Activated T-helper 2 cell treated with anti-CD3 and anti-CD28 coated beads, Interferon-gamma antibody, Interleukin-2, Interleukin-4, amounts not matched to agents 10 μg/mL and 5 μg/mL and 100 μg/mL, durations not matched to agents 14 hours and 24 hours and 36 hours (primary cell): ENCODE measurements around the gene TMEM72. TPM values are rescaled to one million over a fixed set of nuclear protein-coding genes. Genes with fewer than 3 reads are reported as not detected.

Experiments used
- DNase-seq: peaks from one replicate; pipeline ENCODE4 v3.0.0; 2021; ENCODE audit warnings: low spot score
- H3K27ac Mint-ChIP-seq: one replicate; pipeline ENCODE4 v1.8.0; 2021; ENCODE audit warnings: mixed read lengths
- H3K27me3 Mint-ChIP-seq: one replicate; pipeline ENCODE4 v1.8.0; 2021; ENCODE audit warnings: low read depth, mixed read lengths
- H3K36me3 Mint-ChIP-seq: one replicate; pipeline ENCODE4 v1.8.0; 2021; ENCODE audit warnings: low read depth, mixed read lengths
- H3K4me1 Mint-ChIP-seq: one replicate; pipeline ENCODE4 v1.8.0; 2021; ENCODE audit warnings: low read depth, mixed read lengths
- H3K4me3 Mint-ChIP-seq: one replicate; pipeline ENCODE4 v1.8.0; 2021; ENCODE audit warnings: low read depth, mild to moderate bottlenecking, moderate library complexity, mixed read lengths
- H3K9me3 Mint-ChIP-seq: one replicate; pipeline ENCODE4 v1.8.0; 2021; ENCODE audit warnings: mixed read lengths
- intact Hi-C: fragments of 100-400 bp; cut with micrococcal nuclease; formaldehyde crosslinking; loops from one replicate; pipeline ENCODE4 v1.15.1; 2023
- total RNA-seq: library from RNA; stranded (reverse); gene quantifications from 2 replicates; pipeline ENCODE4 v1.2.3, GENCODE V29; 2022

TMEM72 gene
- total RNA-seq, 1 donor from 2014 or later, result not detected

DNA sequence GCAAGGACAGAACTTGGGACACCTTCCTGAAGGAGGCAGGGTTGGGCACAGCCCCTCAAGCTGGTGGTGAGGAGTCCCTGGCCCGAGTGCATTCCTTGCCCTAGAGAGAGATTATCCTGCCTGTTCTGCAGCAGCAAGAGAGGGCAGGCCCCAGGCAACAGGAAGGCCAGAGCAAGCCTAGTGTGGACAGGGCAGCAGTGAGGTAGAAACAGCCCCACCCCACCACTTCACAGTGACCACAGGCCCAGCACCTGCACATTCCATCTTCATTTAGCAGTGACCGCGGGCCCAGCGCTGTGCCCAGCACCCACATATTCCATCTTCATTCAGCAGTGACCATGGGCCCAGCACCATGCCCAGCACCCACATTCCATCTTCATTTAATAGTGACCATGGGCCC lies 16.4 kb upstream of the TMEM72 start:
- Mint-ChIP-seq H3K27ac (no peak overlapping the region), H3K9me3 (no peaks in the 10 kb centered on the region), H3K36me3 (no peaks in the 10 kb centered on the region)

DNA sequence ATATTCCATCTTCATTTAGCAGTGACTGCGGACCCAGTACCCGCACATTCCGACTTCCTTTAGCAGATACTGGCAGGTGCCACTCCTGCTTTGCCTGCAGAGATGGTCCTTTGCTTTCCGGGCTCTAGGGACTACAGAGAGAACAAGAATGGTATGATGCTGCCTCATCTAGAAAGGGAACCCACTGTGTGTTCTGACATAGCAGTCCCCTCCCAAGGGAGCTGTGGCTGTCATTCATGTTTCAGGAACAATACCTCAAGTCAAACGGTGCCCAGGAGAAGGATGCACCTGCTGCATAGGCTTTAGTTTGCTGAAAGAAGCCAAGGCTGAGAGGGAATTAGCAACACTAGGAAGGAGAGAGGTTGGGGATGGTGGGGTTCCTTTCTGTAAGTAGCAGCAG lies 15.9 kb upstream of the TMEM72 start:
- H3K9me3 Mint-ChIP-seq, result no peaks in the 10 kb centered on the region
- no peak overlapping the region for H3K4me3 Mint-ChIP-seq
- no peak overlapping the region for H3K27ac Mint-ChIP-seq
- no peaks in the 10 kb centered on the region for H3K36me3 Mint-ChIP-seq
- no peaks in the 10 kb centered on the region for H3K4me1 Mint-ChIP-seq
- intact Hi-C loops, result no loop called here
- H3K27me3 Mint-ChIP-seq, result no peaks in the 10 kb centered on the region
- DNase-seq, result no peak

More for the DNA sequence above, 16.4 kb upstream of the TMEM72 start:
- H3K4me1 Mint-ChIP-seq, result no peaks in the 10 kb centered on the region
- H3K4me3 Mint-ChIP-seq, result no peak overlapping the region
- no peak for DNase-seq
- intact Hi-C loops, result no loop called here
- H3K27me3 Mint-ChIP-seq, result no peaks in the 10 kb centered on the region

DNA sequence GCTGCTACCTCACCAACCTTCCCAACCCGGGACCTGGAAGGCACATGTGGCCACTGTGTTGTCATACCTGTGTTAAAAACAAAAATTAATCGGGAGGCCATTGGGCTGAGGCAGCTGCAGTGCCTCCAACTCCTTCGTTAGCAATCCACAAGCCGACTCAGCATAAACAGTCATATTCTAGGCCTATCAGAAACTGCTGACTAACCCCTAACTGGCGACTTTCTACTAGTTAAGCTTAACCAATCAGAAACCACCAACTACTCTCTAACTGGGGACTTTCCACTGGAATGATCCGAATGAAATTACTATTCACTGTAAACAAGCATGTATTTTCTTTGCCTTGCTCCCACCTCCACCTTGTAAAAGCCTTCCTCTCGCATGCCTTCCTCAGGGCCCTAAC lies 14.1 kb upstream of the TMEM72 start:
- no peaks in the 10 kb centered on the region for H3K9me3 Mint-ChIP-seq
- intact Hi-C loops, result no loop called here
- H3K27me3 Mint-ChIP-seq, result no peaks in the 10 kb centered on the region
- H3K27ac Mint-ChIP-seq, result no peak overlapping the region
- no peaks in the 10 kb centered on the region for H3K4me1 Mint-ChIP-seq
- H3K36me3 Mint-ChIP-seq, result no peaks in the 10 kb centered on the region
- no peak for DNase-seq
- H3K4me3 Mint-ChIP-seq, result no peak overlapping the region

- no peaks in the 10 kb centered on the region for H3K9me3 Mint-ChIP-seq
- no peak for DNase-seq
- no peaks in the 10 kb centered on the region for H3K27me3 Mint-ChIP-seq
- intact Hi-C loops, result no loop called here
- no peaks in the 10 kb centered on the region for H3K4me1 Mint-ChIP-seq
- no peak overlapping the region for H3K27ac Mint-ChIP-seq
- no peak overlapping the region for H3K4me3 Mint-ChIP-seq
- H3K36me3 Mint-ChIP-seq, result no peaks in the 10 kb centered on the region
Measured at GRCh38 chr10:44898665-44899064, 12.5 kb upstream of the TMEM72 start.

- intact Hi-C loops, result no loop called here
- Mint-ChIP-seq H3K27ac (no peak overlapping the region), H3K4me3 (no peak overlapping the region), H3K4me1 (no peaks in the 10 kb centered on the region), H3K36me3 (no peaks in the 10 kb centered on the region), H3K27me3 (no peaks in the 10 kb centered on the region), H3K9me3 (no peaks in the 10 kb centered on the region)
- no peak for DNase-seq
Measured at GRCh38 chr10:44899450-44900080, 11.6 kb upstream of the TMEM72 start.

DNA sequence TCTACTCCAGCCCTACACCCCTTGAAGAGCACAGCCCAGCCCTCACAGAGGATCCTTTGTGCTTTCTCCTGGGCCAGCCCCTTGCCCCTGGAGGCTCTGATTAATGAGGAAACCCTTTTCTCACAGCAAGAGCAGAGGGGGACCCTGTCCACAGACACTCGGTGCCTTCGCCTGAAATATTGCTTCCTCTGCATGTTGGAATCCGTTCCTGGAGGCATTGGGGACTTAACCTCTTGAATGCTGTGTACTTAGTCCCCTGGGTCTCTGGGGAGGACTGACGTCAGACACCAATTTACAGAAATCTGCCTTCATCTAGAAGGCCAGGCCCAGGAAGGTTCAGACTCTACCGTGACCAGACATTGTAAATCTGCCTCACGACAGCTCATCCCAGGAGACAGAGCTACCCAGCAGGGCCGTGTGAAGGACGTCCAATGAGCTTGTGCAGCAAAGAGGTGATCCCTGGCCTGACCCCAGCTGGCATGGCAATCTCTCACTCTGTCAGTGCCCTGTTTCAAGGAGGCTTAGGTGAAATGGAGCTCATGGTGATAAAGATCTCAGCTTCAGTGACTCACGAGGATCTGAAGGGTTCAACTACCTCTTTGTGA lies 8.1 kb upstream of the TMEM72 start:
- Mint-ChIP-seq H3K4me3 (no peak overlapping the region), H3K27ac (no peak overlapping the region), H3K4me1 (no peaks in the 10 kb centered on the region), H3K9me3 (no peaks in the 10 kb centered on the region), H3K27me3 (peaks cover 4% of the 10 kb centered on the region), H3K36me3 (no peaks in the 10 kb centered on the region)
- intact Hi-C loops, result no loop called here
- DNase-seq, result no peak

GRCh38 chr10:44906486-44906885 lies 4.7 kb upstream of the TMEM72 start:
- DNase-seq, result no peak
- peaks cover 10% of the 10 kb centered on the region for H3K27me3 Mint-ChIP-seq
- no peaks in the 10 kb centered on the region for H3K4me1 Mint-ChIP-seq
- H3K36me3 Mint-ChIP-seq, result no peaks in the 10 kb centered on the region
- H3K4me3 Mint-ChIP-seq, result no peak overlapping the region
- H3K9me3 Mint-ChIP-seq, result no peaks in the 10 kb centered on the region
- intact Hi-C loops, result no loop called here
- no peak overlapping the region for H3K27ac Mint-ChIP-seq

DNA sequence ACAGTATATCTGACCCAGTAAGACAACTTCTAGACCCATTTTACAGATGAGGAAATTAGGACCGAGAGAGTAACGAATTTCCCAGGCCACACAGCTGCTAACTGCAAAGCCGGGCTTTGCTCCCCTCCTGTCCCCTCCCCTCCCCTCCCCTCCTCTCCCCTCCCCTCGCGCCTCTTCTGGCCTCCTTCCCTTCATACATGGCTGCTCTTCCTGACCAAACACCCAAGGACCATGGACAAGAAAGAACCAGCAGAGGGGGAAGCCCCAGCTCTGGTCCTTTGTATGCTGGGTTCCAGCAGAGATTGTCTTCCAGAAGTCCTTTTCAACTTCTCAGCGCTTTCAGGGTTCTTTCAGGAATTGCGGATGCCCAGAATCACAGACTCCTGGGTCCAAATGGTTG lies 3.6 kb upstream of the TMEM72 start:
- intact Hi-C loops, result no loop called here
- no peaks in the 10 kb centered on the region for H3K4me1 Mint-ChIP-seq
- H3K4me3 Mint-ChIP-seq, result no peak overlapping the region
- DNase-seq, result no peak
- peaks cover 10% of the 10 kb centered on the region for H3K27me3 Mint-ChIP-seq
- H3K27ac Mint-ChIP-seq, result no peak overlapping the region
- H3K9me3 Mint-ChIP-seq, result no peaks in the 10 kb centered on the region
- H3K36me3 Mint-ChIP-seq, result no peaks in the 10 kb centered on the region

GRCh38 chr10:44908066-44908749 lies 2.9 kb upstream of the TMEM72 start:
- no peak for DNase-seq

GRCh38 chr10:44908936-44909630 lies 2.1 kb upstream of the TMEM72 start:
- no peak overlapping the region for H3K4me3 Mint-ChIP-seq
- H3K9me3 Mint-ChIP-seq, result no peaks in the 10 kb centered on the region
- no peak for DNase-seq
- H3K4me1 Mint-ChIP-seq, result peaks cover 10% of the 10 kb centered on the region
- H3K27me3 Mint-ChIP-seq, result peaks cover 10% of the 10 kb centered on the region
- intact Hi-C loops, result no loop called here
- no peaks in the 10 kb centered on the region for H3K36me3 Mint-ChIP-seq
- H3K27ac Mint-ChIP-seq, result no peak overlapping the region

More at GRCh38 chr10:44908066-44908749, 2.9 kb upstream of the TMEM72 start:
- Mint-ChIP-seq H3K9me3 (no peaks in the 10 kb centered on the region), H3K27me3 (peaks cover 10% of the 10 kb centered on the region), H3K4me3 (no peak overlapping the region), H3K4me1 (peaks cover 3% of the 10 kb centered on the region), H3K27ac (no peak overlapping the region), H3K36me3 (no peaks in the 10 kb centered on the region)
- intact Hi-C loops, result no loop called here

- Mint-ChIP-seq H3K9me3 (no peaks in the 10 kb centered on the region), H3K36me3 (no peaks in the 10 kb centered on the region), H3K4me1 (peaks cover 10% of the 10 kb centered on the region), H3K27ac (no peak overlapping the region), H3K4me3 (no peak overlapping the region), H3K27me3 (peaks cover 10% of the 10 kb centered on the region)
- intact Hi-C loops, result no loop called here
- DNase-seq, result no peak
Measured at GRCh38 chr10:44909910-44910309, 1.2 kb upstream of the TMEM72 start.

GRCh38 chr10:44910602-44911001 lies 535 bp upstream of the TMEM72 start:
- H3K36me3 Mint-ChIP-seq, result no peaks in the 10 kb centered on the region
- H3K4me3 Mint-ChIP-seq, result no peak overlapping the region
- DNase-seq, result no peak
- H3K4me1 Mint-ChIP-seq, result peaks cover 13% of the 10 kb centered on the region
- H3K9me3 Mint-ChIP-seq, result no peaks in the 10 kb centered on the region
- intact Hi-C loops, result no loop called here
- H3K27me3 Mint-ChIP-seq, result peaks cover 10% of the 10 kb centered on the region
- no peak overlapping the region for H3K27ac Mint-ChIP-seq

GRCh38 chr10:44911951-44912350 lies 814 bp downstream of the TMEM72 start:
- Mint-ChIP-seq H3K4me3 (no peak overlapping the region), H3K27me3 (peaks cover 10% of the 10 kb centered on the region), H3K9me3 (no peaks in the 10 kb centered on the region), H3K36me3 (no peaks in the 10 kb centered on the region), H3K4me1 (peaks cover 14% of the 10 kb centered on the region), H3K27ac (no peak overlapping the region)
- DNase-seq, result no peak
- intact Hi-C loops, result no loop called here
